ENCODE measurements around the gene ATP1B2. TPM values are rescaled to one million over a fixed set of nuclear protein-coding genes. Genes with fewer than 3 reads are reported as not detected.

ATP1B2 gene
- 1.6 TPM for total RNA-seq

DNA sequence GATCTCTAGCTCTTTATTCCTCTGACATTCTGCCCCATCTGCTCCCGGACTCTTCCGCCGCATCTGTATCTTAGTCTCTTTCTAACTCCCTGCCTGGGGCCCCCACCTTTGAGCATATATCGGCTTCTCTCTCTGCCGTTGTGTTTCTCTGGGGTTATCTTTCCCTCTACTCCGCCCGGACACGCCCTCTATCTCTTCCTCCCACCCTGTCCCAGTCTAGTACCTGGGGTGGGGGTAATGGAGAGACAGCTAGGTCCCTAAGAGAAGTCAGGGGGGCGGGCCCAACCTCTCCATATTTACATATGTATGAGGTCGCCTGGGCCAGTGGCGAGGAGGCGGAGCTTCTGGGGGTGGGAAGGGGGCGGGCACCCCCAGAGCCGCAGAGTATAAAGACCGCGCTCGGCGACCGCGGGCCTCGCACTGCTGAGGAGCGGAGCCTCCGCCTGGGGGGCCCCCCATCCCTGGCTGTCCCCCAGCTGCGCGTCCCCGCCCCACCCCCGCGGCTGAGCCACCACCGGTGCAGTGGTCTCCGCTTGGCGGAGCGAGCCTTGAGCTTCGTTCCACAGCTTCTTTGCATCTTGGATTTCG is at the start of gene ATP1B2:
Gene ATP1B2 (plus strand): TSS at position 418 of the 588 bp plus-strand sequence. CDS start 593 bp downstream, outside the sequence.
- Histone ChIP-seq H3K9ac (ENCODE audit: low read depth in 1 of 3, low read length in 3 of 3) (peak within 1 kb of the TSS in 2 of 3 donors; percentile 14 to 64), H3K4me1 (ENCODE audit: control insufficient read depth in 3 of 3, insufficient read depth in 3 of 3, low read length in 3 of 3) (peaks cover 11 to 17% (median 12%) of the 10 kb centered on the region in 3 donors), H3K36me3 (ENCODE audit: control insufficient read depth in 3 of 3, insufficient read depth in 3 of 3, low read length in 3 of 3) (no peaks in the 10 kb centered on the region), H3K9me3 (ENCODE audit: control insufficient read depth in 3 of 3, low read length in 3 of 3) (no peaks in the 10 kb centered on the region), H3K27me3 (ENCODE audit: control insufficient read depth in 3 of 3, insufficient read depth in 3 of 3, low read length in 3 of 3) (peaks cover 31 to 53% (median 46%) of the 10 kb centered on the region in 3 donors), H3K4me3 (ENCODE audit: low read length in 3 of 3) (peak within 1 kb of the TSS; percentile 56), H3K27ac (ENCODE audit: low read depth, low read length) (peak within 1 kb of the TSS; percentile 30)

- no peak overlapping the region for H3K4me3 ChIP-seq (ENCODE audit: low read length in 3 of 3)
- H3K36me3 ChIP-seq (ENCODE audit: control insufficient read depth in 3 of 3, insufficient read depth in 3 of 3, low read length in 3 of 3) = peaks cover 20 to 37% (median 28%) of the 10 kb centered on the region in 3 donors
- peak overlapping the region; percentile 88 for H3K27ac ChIP-seq (ENCODE audit: low read depth, low read length)
- no peaks in the 10 kb centered on the region for H3K27me3 ChIP-seq (ENCODE audit: control insufficient read depth in 3 of 3, insufficient read depth in 3 of 3, low read length in 3 of 3)
- peaks cover 11 to 14% (median 11%) of the 10 kb centered on the region in 3 donors for H3K4me1 ChIP-seq (ENCODE audit: control insufficient read depth in 3 of 3, insufficient read depth in 3 of 3, low read length in 3 of 3)
- H3K9ac ChIP-seq (ENCODE audit: low read depth in 1 of 3, low read length in 3 of 3) = peak overlapping the region in 2 of 3 donors; percentile 47 to 68
- H3K9me3 ChIP-seq (ENCODE audit: control insufficient read depth in 3 of 3, low read length in 3 of 3) = no peaks in the 10 kb centered on the region
These were observed 44.4 kb upstream of the ATP1B2 start for GRCh38 chr17:7606280-7606679.

GRCh38 chr17:7610641-7611040 is 40.1 kb upstream of the ATP1B2 start:
- no peak overlapping the region for H3K27ac ChIP-seq (ENCODE audit: low read depth, low read length)
- H3K4me1 ChIP-seq (ENCODE audit: control insufficient read depth in 3 of 3, insufficient read depth in 3 of 3, low read length in 3 of 3) = peaks cover 34 to 37% (median 35%) of the 10 kb centered on the region in 3 donors
- no peak overlapping the region for H3K9ac ChIP-seq (ENCODE audit: low read depth in 1 of 3, low read length in 3 of 3)
- H3K36me3 ChIP-seq (ENCODE audit: control insufficient read depth in 3 of 3, insufficient read depth in 3 of 3, low read length in 3 of 3) = peaks cover 0 to 7% (median 2%) of the 10 kb centered on the region in 3 donors
- H3K4me3 ChIP-seq (ENCODE audit: low read length in 3 of 3) = no peak overlapping the region
- H3K9me3 ChIP-seq (ENCODE audit: control insufficient read depth in 3 of 3, low read length in 3 of 3) = no peaks in the 10 kb centered on the region
- H3K27me3 ChIP-seq (ENCODE audit: control insufficient read depth in 3 of 3, insufficient read depth in 3 of 3, low read length in 3 of 3) = no peaks in the 10 kb centered on the region

- Histone ChIP-seq H3K27ac (ENCODE audit: low read depth, low read length) (peak overlapping the region; percentile 6), H3K4me1 (ENCODE audit: control insufficient read depth in 3 of 3, insufficient read depth in 3 of 3, low read length in 3 of 3) (peaks cover 26 to 31% (median 27%) of the 10 kb centered on the region in 3 donors), H3K4me3 (ENCODE audit: low read length in 3 of 3) (peak overlapping the region in 1 of 3 donors; percentile 11), H3K27me3 (ENCODE audit: control insufficient read depth in 3 of 3, insufficient read depth in 3 of 3, low read length in 3 of 3) (no peaks in the 10 kb centered on the region), H3K9ac (ENCODE audit: low read depth in 1 of 3, low read length in 3 of 3) (peak overlapping the region in 1 of 3 donors; percentile 14), H3K9me3 (ENCODE audit: control insufficient read depth in 3 of 3, low read length in 3 of 3) (no peaks in the 10 kb centered on the region), H3K36me3 (ENCODE audit: control insufficient read depth in 3 of 3, insufficient read depth in 3 of 3, low read length in 3 of 3) (peaks cover 0 to 5% (median 2%) of the 10 kb centered on the region in 3 donors)
These were observed 39.0 kb upstream of the ATP1B2 start for GRCh38 chr17:7611635-7612293.

- Histone ChIP-seq H3K36me3 (ENCODE audit: control insufficient read depth in 3 of 3, insufficient read depth in 3 of 3, low read length in 3 of 3) (peaks cover 0 to 5% (median 2%) of the 10 kb centered on the region in 3 donors), H3K27me3 (ENCODE audit: control insufficient read depth in 3 of 3, insufficient read depth in 3 of 3, low read length in 3 of 3) (no peaks in the 10 kb centered on the region), H3K4me3 (ENCODE audit: low read length in 3 of 3) (no peak overlapping the region), H3K9me3 (ENCODE audit: control insufficient read depth in 3 of 3, low read length in 3 of 3) (no peaks in the 10 kb centered on the region), H3K9ac (ENCODE audit: low read depth in 1 of 3, low read length in 3 of 3) (no peak overlapping the region), H3K27ac (ENCODE audit: low read depth, low read length) (peak overlapping the region; percentile 6), H3K4me1 (ENCODE audit: control insufficient read depth in 3 of 3, insufficient read depth in 3 of 3, low read length in 3 of 3) (peaks cover 24 to 29% (median 27%) of the 10 kb centered on the region in 3 donors)
These were observed 38.5 kb upstream of the ATP1B2 start for GRCh38 chr17:7612294-7612640.

DNA sequence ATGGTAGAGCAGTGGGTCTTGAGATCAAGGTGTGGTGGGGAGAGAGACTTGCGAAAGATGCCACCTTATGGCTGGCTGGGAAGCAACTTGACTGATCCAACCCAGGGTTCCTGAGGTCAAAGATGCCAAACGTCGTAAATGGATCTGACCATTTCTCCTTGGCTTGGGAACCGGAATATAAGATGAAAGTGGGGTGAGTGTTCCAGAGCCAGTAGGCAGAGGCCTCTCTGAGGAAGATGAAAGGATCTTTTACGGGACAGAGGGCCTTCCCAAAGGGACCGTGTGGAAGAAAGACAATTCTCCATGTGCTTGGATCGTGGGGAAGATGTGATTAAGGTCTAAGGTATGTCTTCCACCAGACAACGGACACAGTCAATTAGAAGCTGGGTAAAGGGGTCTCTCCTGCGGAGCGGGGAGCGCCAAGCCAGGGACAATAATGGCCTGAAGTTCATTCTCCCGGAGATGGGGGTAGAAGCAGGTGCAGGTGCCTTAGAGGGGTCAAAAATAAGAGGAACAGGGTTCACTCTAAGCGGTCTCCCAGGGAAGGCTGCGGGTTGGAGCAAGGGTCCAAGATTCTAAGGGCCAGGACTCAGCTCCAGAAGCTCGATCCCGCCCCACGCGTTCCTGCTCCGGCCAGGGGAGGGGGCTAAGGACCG is 36.8 kb upstream of the ATP1B2 start:
- Histone ChIP-seq H3K27ac (ENCODE audit: low read depth, low read length) (peak overlapping the region; percentile 82), H3K9me3 (ENCODE audit: control insufficient read depth in 3 of 3, low read length in 3 of 3) (no peaks in the 10 kb centered on the region), H3K36me3 (ENCODE audit: control insufficient read depth in 3 of 3, insufficient read depth in 3 of 3, low read length in 3 of 3) (peaks cover 0 to 2% (median 0%) of the 10 kb centered on the region in 3 donors), H3K27me3 (ENCODE audit: control insufficient read depth in 3 of 3, insufficient read depth in 3 of 3, low read length in 3 of 3) (no peaks in the 10 kb centered on the region), H3K4me1 (ENCODE audit: control insufficient read depth in 3 of 3, insufficient read depth in 3 of 3, low read length in 3 of 3) (peaks cover 24 to 29% (median 27%) of the 10 kb centered on the region in 3 donors), H3K4me3 (ENCODE audit: low read length in 3 of 3) (peak overlapping the region; percentile 80 to 90 (median 87)), H3K9ac (ENCODE audit: low read depth in 1 of 3, low read length in 3 of 3) (peak overlapping the region; percentile 79 to 93 (median 92))

DNA sequence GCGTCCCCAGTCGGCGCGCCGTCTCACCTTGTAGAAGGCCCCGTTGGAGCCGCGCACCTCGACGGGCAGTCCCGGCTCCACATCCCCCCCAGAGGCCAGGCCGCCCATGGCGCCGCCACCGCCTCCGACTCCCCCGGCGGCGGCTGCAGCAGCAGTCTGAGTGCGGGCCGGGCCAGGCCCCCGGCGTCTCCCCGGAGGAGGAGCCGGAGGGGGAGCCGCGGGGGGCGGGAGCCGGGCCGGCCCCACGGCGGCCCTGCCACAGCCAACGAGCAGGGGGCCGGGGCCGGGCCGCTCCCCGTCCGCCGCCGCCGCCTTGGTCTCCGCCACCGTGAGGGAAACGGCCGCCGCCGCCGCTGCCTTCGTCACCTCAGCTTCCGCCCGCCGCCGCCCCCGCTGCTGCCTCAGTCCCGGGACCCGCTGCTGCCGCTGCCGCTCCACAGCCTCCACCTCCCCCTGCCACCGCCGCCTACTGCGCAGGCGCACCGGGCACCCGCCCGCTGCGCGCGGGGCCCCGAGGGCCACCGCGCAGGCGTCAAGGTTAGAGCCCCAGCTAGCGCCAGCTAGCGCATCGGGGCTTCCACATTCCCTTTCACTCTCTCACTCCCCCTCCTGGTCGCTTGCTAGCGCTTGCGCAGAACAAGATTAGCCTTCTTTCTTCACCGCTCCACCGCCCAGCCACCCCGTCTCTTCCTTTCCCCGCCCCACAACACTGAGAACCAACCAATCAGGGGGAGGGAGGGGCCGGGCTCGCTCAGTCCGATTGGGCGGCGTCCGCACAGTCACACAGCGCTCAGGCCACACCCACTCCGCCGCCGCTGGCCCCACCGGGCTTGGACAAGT is 36.1 kb upstream of the ATP1B2 start, which contains the start of gene FXR2:
Gene FXR2 (minus strand): TSS at position 473 of the 840 bp plus-strand sequence. CDS start 365 bp downstream, at position 108.
- Histone ChIP-seq H3K4me1 (ENCODE audit: control insufficient read depth in 3 of 3, insufficient read depth in 3 of 3, low read length in 3 of 3) (peaks cover 24 to 27% (median 25%) of the 10 kb centered on the region in 3 donors), H3K36me3 (ENCODE audit: control insufficient read depth in 3 of 3, insufficient read depth in 3 of 3, low read length in 3 of 3) (peaks cover 0 to 2% (median 0%) of the 10 kb centered on the region in 3 donors), H3K27ac (ENCODE audit: low read depth, low read length) (peak within 1 kb of the TSS; percentile 82), H3K9me3 (ENCODE audit: control insufficient read depth in 3 of 3, low read length in 3 of 3) (no peaks in the 10 kb centered on the region), H3K9ac (ENCODE audit: low read depth in 1 of 3, low read length in 3 of 3) (peak within 1 kb of the TSS; percentile 79 to 93 (median 92)), H3K27me3 (ENCODE audit: control insufficient read depth in 3 of 3, insufficient read depth in 3 of 3, low read length in 3 of 3) (no peaks in the 10 kb centered on the region), H3K4me3 (ENCODE audit: low read length in 3 of 3) (peak within 1 kb of the TSS; percentile 80 to 90 (median 87))

GRCh38 chr17:7615265-7615747 is 35.4 kb upstream of the ATP1B2 start:
- H3K27ac ChIP-seq (ENCODE audit: low read depth, low read length) = peak overlapping the region; percentile 82
- H3K4me3 ChIP-seq (ENCODE audit: low read length in 3 of 3) = peak overlapping the region; percentile 76 to 80 (median 76)
- H3K9ac ChIP-seq (ENCODE audit: low read depth in 1 of 3, low read length in 3 of 3) = peak overlapping the region; percentile 64 to 75 (median 65)
- peaks cover 0 to 2% (median 0%) of the 10 kb centered on the region in 3 donors for H3K36me3 ChIP-seq (ENCODE audit: control insufficient read depth in 3 of 3, insufficient read depth in 3 of 3, low read length in 3 of 3)
- H3K4me1 ChIP-seq (ENCODE audit: control insufficient read depth in 3 of 3, insufficient read depth in 3 of 3, low read length in 3 of 3) = peaks cover 24 to 27% (median 25%) of the 10 kb centered on the region in 3 donors
- no peaks in the 10 kb centered on the region for H3K27me3 ChIP-seq (ENCODE audit: control insufficient read depth in 3 of 3, insufficient read depth in 3 of 3, low read length in 3 of 3)
- no peaks in the 10 kb centered on the region for H3K9me3 ChIP-seq (ENCODE audit: control insufficient read depth in 3 of 3, low read length in 3 of 3)

- no peak overlapping the region for H3K27ac ChIP-seq (ENCODE audit: low read depth, low read length)
- peaks cover 5 to 6% (median 6%) of the 10 kb centered on the region in 3 donors for H3K4me1 ChIP-seq (ENCODE audit: control insufficient read depth in 3 of 3, insufficient read depth in 3 of 3, low read length in 3 of 3)
- H3K9ac ChIP-seq (ENCODE audit: low read depth in 1 of 3, low read length in 3 of 3) = no peak overlapping the region
- no peaks in the 10 kb centered on the region for H3K27me3 ChIP-seq (ENCODE audit: control insufficient read depth in 3 of 3, insufficient read depth in 3 of 3, low read length in 3 of 3)
- no peak overlapping the region for H3K4me3 ChIP-seq (ENCODE audit: low read length in 3 of 3)
- no peaks in the 10 kb centered on the region for H3K9me3 ChIP-seq (ENCODE audit: control insufficient read depth in 3 of 3, low read length in 3 of 3)
- no peaks in the 10 kb centered on the region for H3K36me3 ChIP-seq (ENCODE audit: control insufficient read depth in 3 of 3, insufficient read depth in 3 of 3, low read length in 3 of 3)
These were observed 32.1 kb upstream of the ATP1B2 start for GRCh38 chr17:7618608-7619007.
